ENCODE results near the gene RPRD1B. TPM values are rescaled to one million over a fixed set of nuclear protein-coding genes. Genes with fewer than 3 reads are reported as not detected.

RPRD1B gene
- total and polyA plus RNA-seq, 2 of the 13 experiments (the other 11 are each of a cell fraction or from before 2014, with no cell fraction given): 31.1 to 41.5 TPM

GRCh38 chr20:38126146-38126921 is 92.8 kb downstream of the RPRD1B start (continued):
- no peak for TF ChIP-seq ZMYM2 (CRISPR knock-in tag; IDR thresholded peaks at IDR 0.05)
- TF ChIP-seq HDAC1 (CRISPR knock-in tag; IDR thresholded peaks at IDR 0.05): peak; percentile 54; the same call in 1 of the 2 replicates
- no peak for TF ChIP-seq ZNF101 (CRISPR knock-in tag; IDR thresholded peaks at IDR 0.05; ENCODE audit: borderline replicate concordance, low read depth)
- no peak for TF ChIP-seq THAP7 (CRISPR knock-in tag; IDR thresholded peaks at IDR 0.05)
- 0 out of 2 replicates have a peak, but pooled peaks have one; percentile 12 for TF ChIP-seq RXRB (CRISPR knock-in tag; IDR thresholded peaks at IDR 0.05; ENCODE audit: borderline replicate concordance)
- no peak for TF ChIP-seq HNRNPH1 (optimal IDR thresholded peaks at IDR 0.05; ENCODE audit: low read depth, low read length)
- TF ChIP-seq DNMT3B (CRISPR knock-in tag; conservative IDR thresholded peaks at IDR 0.05): no peak
- TF ChIP-seq MEF2D (CRISPR knock-in tag; IDR thresholded peaks at IDR 0.05): 0 out of 2 replicates have a peak, but pooled peaks have one; percentile 38
- peak; percentile 45; the same call in 1 of the 2 replicates for TF ChIP-seq TBX2 (CRISPR knock-in tag; IDR thresholded peaks at IDR 0.05; ENCODE audit: borderline replicate concordance)
- TF ChIP-seq THAP11 (CRISPR knock-in tag; IDR thresholded peaks at IDR 0.05): peak; percentile 13; the same call in 1 of the 2 replicates
- no peak for TF ChIP-seq SMARCE1 (IDR thresholded peaks at IDR 0.05; ENCODE audit: borderline replicate concordance)
- TF ChIP-seq ZBTB37 (CRISPR knock-in tag; IDR thresholded peaks at IDR 0.05): no peak
- no peak for TF ChIP-seq ZNF556 (CRISPR knock-in tag; IDR thresholded peaks at IDR 0.05; ENCODE audit: borderline replicate concordance)
- peak; percentile 71 for TF ChIP-seq NR2F6 (IDR thresholded peaks at IDR 0.05)
- TF ChIP-seq NR2F6 (CRISPR knock-in tag; IDR thresholded peaks at IDR 0.05): peak; percentile 89
- TF ChIP-seq STAG1 (CRISPR knock-in tag; IDR thresholded peaks at IDR 0.05): no peak
